Dermis lymphatic vessel endothelial cell (primary cell): ENCODE data around the gene METRNL. TPM values are rescaled to one million over a fixed set of nuclear protein-coding genes. Genes with fewer than 3 reads are reported as not detected.

Experiments used
- total RNA-seq: library from RNA; depleted of rRNA; stranded (reverse); fragments of >200 nt; gene quantifications from 2 replicates; pipeline ENCODE4 v1.2.1, GENCODE V29; 2014

Gene METRNL, protein sequence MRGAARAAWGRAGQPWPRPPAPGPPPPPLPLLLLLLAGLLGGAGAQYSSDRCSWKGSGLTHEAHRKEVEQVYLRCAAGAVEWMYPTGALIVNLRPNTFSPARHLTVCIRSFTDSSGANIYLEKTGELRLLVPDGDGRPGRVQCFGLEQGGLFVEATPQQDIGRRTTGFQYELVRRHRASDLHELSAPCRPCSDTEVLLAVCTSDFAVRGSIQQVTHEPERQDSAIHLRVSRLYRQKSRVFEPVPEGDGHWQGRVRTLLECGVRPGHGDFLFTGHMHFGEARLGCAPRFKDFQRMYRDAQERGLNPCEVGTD
- 85.5 and 89.3 TPM in 2 replicates for total RNA-seq

GRCh38 chr17:83079352-83079747 is at the start of gene METRNL:
METRNL (plus strand) TSS chr17:83079609; CDS start chr17:83079816, 207 bp downstream.

Other genes starting within 250 kb of the METRNL start
- gene ZNF750, start 239.6 kb upstream of the METRNL start, total RNA-seq: under 0.01 and 0.11 TPM in 2 replicates